ENCODE data around the gene FMN1.
A peak's percentile ranks its signal among the peaks of the same experiment; 100 is the strongest.

Gene FMN1

DNA sequence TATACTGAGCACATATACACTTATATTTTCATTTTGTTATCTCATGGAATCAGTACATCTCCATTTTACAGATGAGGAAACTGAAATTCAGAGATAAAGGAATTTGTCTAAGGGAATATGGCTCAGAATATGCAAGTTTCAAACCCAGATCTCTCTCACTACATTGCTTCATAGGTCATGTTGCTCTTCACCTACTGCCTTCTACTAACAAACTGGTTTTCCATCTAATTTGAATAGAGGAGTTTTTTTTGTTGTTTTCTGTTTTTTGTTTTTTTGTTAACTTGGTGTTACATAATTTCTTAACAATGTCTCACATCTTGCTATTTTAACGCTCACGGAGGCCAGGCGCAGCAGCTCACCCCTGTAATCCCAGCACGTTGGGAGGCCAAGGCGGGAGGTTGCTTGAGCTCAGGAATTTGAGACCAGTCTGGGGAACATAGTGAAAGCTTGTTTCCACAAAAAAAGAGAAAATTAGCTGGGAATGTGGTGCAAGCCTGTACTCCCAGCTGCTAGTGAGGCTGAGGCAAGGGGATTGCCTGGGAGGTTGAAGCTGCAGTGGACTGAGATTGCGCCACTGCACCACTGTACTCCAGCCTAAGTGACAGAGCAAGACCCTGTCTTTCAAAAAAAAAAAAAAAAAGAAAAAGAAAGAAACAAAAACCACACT lies 37.0 kb downstream of the FMN1 start:
- no peak for DNase-seq (ENCODE audit: low spot score)

DNA sequence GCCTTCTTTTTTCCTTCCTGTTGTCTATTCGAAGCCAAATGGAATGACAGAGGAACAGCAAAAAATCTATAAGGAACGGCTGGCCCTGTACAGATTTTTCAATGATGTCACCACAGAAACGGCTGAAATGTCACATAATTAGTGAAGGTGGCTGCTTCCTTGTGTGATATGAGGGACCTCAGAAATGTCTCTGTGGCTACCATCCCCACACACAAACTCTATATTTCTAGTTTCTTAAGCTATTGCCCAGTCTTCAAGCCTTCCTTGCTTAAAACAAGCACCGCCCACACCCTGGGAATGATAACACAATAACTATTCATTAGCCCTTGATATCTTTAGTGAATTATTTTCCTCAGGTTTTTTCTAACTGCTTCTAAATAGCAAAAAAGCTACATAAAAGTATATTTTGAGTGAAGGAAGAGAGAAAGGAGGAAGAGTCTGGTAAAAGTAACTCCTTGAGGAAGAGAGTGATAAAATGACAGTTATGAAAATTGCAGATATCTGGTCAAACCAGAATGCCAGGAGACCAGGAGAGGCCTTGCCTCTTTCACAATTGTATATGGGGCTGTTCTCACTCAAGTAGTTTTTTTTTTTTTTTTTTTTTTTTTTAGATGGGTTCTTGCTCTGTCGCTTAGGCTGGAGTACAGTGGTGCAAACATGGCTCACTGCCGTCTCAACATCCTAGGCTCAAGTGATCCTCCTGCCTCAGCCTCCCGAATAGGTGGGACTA lies 38.7 kb downstream of the FMN1 start:
- DNase-seq (ENCODE audit: low spot score) = no peak

DNA sequence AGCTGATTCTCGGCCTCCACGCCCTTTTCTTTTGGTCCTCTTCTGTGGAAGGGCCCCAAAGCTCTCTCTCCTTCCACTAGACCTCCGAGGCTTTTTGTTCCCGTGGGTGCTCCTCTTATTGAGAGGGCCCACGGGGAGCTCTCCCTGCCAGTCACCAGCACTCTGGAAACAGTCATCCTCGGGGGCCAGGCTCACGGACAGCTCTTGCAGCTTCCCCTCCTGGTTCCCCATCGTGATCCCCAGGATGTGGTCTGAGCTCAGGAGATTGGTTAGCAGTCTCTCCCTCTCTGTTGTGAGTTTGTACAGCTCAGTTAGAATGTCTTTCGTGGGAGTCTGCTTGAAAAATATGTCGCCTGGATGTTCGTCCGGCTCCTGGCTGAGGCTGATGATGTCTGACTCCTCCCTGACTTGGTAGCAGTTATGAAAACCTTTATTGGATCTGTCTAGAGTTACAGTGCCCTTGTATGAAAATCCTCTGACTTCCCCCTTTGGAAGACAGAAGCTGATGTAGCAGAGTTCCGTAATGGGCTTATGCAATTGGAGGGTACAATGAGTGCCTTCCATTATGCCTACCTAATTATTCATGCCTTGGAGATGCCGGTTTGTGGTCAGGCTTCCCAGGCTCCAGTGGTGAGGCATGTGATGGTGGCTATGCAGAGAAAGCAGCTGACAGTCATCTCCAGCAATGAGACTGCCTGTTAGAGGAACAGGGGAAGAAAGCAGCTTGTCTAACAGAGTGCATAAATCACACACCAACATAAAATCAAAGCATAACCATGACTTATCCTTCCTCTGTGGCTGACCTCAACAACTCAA lies 40.0 kb downstream of the FMN1 start:
- peak; percentile 29 for DNase-seq (ENCODE audit: low spot score)

DNA sequence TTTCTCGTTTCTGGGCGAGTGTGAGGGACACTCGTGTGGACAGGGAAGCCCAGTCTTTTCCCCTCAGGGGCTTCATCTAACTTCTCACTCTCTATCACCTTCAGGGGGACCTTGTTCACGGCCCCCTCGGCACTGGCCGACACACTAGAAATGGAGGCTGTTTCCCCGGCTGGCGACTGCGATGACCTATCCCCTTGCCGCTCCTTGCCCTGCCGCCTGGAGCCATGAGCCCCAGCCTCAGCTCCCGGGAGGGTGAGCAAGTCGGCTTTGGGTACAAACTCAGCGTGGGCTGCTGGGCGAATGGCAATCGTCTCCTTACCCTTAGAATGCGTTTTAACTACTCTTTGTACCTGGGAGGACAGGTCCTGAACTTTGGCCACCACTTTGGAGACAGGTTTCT lies 41.0 kb downstream of the FMN1 start:
- DNase-seq (ENCODE audit: low spot score) = no peak

DNA sequence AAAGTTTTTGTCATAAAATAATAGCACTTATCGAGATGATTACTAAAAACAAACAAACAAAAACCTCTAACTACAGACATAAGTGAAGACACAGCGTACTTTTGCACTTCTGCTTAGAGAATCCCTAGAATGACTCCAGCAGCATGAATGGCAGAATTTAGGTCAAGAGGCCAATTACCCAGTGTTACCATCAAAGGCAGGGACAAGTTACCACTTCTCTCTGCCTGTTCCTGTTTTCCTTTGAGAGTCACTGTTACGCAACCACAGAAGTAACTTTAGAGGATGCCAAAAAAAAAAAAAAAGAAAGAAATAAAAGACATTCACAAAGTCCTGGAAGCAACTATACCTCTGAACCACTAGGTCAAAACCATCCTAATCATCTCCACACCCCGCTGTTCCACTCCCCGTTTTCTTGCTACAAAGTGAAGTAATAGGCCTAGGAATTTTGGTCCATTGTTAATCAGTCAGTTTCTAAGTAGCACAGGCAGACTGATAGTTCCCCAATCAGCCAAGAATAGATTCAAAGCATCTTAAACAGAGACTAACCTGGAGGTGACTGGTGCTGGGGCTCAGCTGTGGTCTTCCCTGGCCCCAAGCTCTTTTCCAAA lies 41.9 kb downstream of the FMN1 start:
- peak; percentile 30 for DNase-seq (ENCODE audit: low spot score)

DNA sequence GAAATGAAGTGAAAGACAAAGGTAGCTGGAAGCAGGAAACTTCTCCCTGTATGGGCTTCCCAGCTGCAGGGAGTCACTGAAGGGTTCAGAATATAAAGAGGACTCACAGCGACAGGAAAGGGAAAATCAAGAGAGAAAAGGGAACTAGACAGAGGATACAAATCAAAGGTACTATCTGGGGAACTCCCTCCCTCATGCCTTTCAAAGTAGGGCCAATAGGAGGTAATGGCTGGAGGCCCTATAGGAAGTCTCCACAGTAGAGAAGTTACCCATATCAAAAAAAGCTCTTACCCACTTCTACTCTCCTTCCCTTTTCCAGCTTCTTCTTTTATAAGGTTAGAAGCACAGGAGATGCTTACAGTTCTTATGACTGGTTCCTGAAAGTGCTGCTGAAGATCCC lies 43.5 kb downstream of the FMN1 start:
- no peak for DNase-seq (ENCODE audit: low spot score)

DNA sequence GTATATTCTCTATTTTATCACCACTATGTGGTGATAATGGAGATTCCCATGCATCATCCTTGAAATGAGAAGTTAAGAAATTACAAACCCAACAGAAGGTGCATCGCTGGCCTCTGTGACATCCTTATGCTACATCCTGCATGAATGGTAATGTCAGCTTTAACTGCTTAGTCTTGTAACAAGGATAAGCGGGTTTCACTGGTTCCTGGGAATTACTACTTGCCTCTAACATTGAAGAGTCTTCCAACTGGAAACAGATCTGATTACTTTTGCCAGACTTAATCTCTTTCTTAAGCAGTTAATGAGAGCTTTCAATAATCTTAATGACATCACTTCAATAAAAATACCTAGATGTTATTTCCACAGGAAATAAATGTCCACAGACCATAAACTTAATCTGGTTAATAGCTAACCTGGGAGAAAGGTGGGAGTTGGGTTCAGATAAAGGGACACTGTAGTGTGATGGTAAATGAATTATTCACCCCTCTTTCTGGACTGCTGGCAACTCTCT lies 44.0 kb downstream of the FMN1 start:
- DNase-seq (ENCODE audit: low spot score) = no peak

DNA sequence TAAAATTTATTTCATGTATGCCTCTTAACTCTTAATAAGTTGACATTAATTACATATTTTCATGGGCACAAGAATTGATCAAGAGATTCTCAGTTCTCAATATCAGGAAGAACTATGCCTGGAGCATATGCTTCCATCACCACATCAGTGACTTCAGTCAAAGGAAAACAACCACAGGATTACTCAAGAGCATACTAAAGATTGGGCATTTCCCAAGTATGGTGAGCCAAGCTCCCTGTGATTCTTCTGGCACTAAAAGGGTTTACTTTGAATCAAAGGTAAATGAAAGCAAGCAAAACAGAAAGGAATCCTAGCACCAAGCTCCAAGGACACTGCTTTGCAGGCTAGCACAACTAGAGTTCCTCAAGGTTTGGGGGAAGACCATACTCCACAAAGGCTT lies 44.6 kb downstream of the FMN1 start:
- DNase-seq (ENCODE audit: low spot score) = no peak

DNA sequence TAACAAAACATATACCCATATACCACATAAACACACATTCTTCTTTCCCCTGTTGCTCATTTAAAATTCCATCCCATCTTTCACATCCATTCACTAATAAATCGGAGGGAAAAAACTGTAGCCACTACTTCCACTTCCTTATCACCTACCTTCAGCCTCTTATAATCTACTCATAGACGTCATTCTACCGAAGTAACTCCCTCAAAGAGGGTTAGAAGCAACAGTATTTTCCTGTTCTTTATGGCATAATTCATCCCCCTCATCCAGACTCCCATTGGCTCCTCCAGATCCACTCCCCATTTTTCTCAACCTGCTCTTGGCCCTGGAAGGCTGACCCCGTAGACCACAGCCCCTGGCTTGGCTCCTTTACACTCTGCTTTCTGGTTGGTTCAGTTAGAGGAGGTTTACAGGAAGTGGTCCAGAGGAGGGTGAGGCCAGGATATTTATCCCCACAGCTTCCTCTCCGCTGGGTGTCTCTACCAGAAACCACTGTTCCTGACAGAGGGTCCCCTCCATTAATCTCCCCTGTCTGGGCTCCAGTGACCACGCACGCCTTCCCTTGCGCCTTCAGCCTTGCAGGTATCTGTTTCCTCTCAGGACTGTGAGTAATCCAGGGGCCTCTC lies 46.3 kb downstream of the FMN1 start:
- DNase-seq (ENCODE audit: low spot score) = no peak

DNA sequence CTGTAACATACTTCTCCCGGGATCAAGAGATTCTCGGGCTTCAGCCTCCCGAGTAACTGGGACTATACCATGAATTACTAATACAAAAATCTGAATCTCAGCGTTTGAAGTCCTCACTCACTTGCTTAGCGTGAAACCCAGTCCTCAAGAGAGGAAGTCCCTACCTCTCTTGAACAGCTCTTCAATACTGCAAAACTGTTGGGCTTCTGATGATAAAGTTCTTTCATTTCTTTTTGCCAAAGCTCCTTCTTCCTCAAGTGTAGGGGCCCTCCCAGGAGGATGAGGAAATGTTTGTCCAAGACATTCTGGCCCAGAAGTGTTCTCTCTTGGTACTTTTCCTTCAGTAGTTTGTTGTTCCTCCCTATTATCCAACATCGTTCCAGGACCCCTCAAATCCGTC lies 48.5 kb downstream of the FMN1 start:
- DNase-seq (ENCODE audit: low spot score) = no peak

DNA sequence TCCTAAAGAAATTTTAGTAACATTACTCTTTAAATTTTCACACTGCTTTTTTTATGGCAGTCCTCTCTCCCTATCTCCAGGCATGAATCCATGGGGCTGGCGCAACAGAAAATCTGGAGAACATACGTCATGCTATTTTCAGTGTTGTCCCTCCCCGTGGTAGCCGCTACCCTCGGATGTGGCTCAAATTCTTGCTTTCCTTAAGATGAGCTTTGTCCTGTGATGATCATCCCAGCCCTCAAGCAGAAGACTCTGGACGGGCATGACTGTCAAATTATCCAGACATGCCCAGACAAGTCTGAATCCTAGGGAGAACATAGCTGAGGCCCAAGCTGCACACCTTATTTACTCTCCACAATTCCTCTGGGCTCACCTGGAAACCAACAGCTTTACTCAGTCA lies 49.1 kb downstream of the FMN1 start:
- no peak for DNase-seq (ENCODE audit: low spot score)

DNA sequence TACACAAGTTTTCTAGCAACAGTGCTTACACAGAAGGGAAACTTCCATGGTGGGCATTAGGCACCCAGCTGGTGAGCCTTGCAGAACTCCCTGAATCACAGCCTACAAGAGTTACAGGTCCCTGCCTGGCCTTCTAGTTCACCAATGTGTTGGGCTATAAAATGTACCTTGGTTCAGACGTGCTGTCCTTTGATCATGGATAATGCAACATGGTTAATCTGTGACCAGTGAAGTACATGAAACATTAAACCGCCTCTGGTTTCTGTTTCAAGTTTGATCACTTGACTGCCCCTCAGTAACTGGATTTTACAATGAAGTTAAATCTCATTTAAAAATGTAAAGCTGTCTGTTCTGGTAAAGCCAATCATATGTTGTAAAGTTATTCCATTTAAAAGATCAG lies 51.8 kb downstream of the FMN1 start:
- no peak for DNase-seq (ENCODE audit: low spot score)

DNA sequence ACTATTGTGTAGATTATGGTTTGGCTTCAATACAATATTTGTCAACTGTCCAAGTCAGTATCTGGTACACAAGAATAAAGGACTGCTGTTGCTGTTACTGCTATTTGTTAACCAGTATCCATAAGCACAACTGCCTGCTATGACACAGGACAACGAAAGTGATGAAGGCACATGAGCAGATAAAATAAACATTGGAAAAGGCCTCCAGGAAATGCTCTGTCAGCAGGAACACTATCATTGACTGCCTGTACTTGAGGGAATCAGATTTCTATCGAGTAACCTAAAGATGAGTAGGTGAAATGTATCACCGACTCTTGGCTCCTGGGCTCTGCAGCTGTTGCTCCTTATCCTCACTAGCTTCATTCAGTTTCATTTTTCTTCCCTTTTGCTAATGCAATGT lies 56.5 kb downstream of the FMN1 start:
- DNase-seq (ENCODE audit: low spot score) = no peak

DNA sequence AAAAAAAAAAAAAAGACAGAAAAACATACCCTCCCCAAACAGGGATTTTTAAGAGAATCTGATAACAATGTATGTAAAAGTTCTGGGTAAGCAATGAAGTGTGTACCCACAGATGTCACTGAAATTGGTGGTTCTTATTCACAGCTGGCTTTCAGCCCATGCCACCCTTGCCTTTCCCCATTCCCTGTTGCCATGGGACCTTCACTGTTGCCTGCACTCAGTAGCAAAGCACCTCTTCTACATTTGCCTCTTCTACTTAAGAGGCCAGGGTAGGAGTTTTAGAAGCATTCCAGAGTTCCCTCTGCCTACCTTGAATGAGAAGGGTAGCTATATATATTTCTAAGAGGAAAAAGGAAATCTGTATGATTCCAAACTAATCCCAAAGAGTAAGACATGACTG lies 57.4 kb downstream of the FMN1 start:
- DNase-seq (ENCODE audit: low spot score) = no peak

DNA sequence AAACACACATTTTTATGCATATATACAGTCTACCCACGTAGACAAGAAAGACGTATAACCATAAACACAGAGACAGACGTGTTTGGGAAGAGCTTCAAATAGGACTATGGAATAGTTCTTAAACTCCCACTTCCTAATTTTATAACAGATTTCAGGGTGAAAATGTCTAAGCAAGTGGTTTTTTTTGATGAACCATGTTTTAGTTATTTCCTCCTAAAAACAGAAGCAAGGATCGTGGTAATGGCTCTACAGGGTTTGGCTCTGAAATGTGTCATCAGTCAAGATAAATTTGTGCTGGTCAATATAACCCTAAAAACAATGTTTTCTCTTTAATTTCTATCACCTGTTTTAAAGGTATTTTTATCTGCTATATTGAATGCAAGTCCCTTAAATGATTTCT lies 58.2 kb downstream of the FMN1 start:
- no peak for DNase-seq (ENCODE audit: low spot score)

DNA sequence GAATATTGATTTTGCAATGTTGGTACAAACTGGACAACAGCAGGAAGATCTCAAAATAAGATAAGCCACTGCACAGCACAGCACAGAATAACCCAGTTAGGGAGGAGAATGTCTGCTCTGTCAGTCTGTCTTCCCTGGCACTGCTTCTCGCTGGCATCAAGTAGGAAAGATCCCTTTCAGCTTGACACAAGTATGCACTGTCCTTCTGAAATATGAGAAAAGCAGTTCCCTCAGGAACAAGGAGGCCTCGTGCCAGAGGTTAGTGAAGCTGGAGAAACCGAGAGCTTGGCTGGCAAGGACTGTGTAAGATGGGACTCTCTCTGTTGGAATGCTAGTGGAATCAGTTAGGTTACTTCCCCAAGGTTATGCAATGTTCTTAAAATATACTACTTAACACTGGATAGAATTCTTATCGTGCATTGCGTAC lies 59.1 kb downstream of the FMN1 start:
- no peak for DNase-seq (ENCODE audit: low spot score)

DNA sequence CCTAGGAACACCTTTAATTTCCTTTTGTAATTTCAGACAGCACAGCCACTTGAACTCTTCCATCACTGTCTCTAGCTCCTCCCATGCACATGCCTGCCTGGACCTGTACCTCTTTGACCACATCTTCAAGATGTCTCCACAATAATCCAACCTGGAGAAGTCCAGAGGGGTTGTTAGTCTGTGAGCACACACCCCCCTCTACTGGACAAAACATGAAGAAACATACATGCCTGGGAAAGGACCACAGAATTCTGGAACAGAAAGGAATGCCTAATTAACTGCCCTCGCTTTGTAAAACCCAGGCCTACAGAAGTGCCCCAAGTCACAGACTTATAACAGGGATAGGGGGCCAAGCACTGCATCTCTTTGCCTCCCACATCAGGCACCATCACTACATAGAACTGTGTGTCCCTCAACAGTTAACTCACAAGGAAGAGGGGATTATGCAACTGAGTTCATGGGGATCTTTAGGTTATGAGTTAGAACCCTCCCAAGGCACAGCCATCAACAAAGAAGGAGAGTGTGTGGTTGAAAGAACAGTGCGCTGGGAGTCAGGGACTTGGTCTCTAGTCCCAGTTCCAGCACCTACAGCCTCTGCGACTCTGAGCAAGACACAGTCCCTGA lies 61.7 kb downstream of the FMN1 start:
- no peak for DNase-seq (ENCODE audit: low spot score)

DNA sequence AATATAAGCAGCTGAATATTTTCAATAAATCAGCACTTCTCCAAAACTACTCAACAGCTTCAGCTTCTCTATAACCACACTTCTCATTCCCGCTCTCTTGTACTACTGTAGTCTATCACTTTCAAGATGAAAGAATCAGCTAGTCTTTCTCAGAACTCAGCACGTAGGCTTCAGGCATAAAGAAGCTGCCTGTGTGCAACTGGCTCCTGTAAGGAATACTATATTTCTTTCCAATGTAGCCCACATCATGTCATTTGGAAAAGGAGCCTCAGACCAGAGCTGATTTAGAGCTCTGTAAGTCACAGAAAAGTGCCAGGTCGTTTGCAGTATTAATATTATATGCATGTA lies 62.3 kb downstream of the FMN1 start:
- no peak for DNase-seq (ENCODE audit: low spot score)

DNA sequence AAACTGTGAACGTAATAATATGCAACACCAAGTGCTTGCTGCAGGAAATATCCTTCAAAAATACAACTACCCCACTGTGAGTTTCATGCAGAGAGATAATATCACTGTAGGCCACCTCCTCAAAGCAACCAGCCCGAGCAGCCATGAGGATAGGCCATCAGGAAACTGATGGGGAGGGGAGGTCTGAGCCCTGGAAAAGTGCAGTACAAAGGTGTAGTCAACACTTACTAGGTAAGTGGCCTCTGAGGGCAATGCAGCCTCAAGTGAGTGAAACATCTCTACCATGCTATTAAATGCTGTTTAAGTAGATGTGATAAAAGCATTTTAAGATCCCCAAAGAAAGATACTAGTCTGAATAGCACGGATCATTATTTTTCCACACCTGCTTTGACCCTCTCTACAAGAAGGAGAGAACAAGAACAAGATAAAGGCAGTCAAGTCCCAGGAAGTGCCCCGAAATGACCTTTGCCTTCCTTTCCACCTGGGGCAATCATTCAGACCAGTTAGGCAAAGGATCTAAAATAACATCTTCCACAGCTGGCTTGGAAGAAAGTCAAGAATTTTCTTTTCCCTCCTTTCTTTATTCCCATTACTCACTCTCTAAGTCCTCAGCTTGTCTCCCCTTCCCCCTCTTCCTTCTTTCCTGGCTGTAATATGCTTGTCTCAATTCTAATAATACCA lies 62.8 kb downstream of the FMN1 start:
- DNase-seq (ENCODE audit: low spot score) = no peak

DNA sequence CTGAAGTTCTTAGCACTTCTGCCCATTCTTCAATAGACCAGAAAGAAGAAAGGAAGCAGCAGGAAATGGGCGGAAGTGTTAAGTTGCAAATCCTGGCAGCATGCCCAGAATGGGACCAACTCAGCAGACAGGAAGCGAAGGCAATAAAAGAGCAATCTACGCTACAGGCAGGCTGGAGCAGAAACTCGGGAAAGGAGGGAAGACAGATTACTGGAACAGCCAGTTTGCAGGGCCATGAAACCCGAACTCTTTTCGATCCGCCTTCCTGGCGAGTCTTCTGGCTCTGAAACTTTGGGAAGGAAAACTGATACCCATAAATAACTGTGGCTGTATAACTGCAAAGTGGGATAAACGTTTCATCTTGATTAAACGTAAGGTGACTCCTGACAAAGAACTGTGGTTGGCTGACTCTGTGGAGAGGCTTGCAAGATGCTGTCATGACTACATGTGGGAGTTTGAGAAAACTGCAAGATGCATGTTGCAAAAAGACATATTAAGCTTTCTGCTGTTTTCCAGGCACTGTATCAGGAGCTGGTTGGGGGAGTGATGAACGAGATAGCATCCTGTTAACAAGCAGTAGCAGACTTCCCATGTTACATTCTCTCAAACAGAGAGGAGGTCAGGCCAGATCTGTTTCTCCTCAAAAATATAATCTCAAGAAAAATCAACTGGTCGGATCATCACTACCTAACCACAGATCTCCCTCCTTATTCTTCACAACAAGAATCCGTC lies 67.8 kb downstream of the FMN1 start:
- DNase-seq (ENCODE audit: low spot score) = peak; percentile 26
